ENCODE data around the gene CAMTA1.

Gene CAMTA1

DNA sequence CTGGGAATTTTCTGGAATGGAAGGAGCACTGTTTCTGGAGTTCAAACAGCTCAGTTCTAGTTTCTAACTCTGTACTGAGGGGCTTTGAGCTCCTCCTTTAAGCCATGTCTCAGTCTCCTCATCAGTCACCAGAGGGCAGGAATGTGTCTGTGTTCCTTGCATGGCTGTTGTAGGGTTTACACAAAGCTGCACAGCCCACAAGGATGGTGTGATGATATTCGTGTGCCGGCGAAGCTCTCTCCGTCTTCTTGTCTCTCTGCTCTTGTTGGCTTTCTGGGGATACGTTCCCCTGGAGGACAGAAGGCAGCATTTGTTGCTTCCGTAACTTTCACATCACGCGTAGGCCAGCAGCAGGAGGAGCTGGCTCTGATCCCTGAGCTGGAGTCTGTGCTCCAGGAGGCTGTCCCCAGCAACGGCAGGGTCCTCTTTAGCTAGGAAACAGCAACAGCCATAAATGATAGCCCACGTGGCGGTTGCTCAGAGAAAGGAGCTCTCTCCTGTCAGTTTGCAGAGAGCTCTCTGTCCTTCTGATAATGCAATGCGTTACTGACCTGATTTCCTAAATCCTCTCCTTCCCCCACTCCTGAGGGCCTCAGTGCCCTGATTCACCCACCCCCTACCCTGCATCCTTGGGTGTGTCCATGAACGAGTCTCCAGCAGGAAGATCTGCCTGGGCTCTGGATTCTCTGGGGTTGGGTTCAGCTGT is 796.7 kb downstream of the CAMTA1 start:
- DNase-seq (ENCODE audit: low read depth) = no peak
- TF ChIP-seq CTCF (IDR thresholded peaks at IDR 0.05; ENCODE audit: control insufficient read depth, insufficient read depth, low read depth, low read length, missing control alignments) = no peak
- no peak overlapping the region for H3K4me3 ChIP-seq (ENCODE audit: control insufficient read depth, low read depth, low read length)

DNA sequence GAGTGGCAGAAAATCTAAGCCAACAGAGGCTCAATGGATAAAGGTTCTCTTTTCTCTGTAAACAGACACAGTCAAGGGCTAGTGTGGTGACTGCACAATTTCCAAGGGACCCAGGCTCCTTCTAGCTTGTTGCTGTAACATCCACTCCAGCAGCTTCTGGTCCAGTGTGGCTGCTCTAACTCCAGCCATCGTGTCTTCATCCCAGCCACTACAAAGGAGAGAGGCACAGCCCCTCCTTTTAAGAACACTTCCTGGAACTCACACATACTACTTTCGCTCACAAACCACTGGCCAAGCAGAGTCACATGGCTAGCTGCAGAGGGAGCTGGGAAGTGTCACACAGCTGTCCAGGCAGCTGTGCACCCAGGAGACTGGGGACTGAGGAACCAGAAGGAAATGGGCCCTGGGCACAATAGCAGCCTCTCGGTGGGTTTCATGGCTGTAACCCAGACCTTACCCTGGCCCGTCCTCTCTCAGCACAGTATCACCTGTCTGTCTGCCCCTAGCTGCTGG is 797.3 kb downstream of the CAMTA1 start:
- H3K4me3 ChIP-seq (ENCODE audit: control insufficient read depth, low read depth, low read length) = no peak overlapping the region
- no peak for TF ChIP-seq CTCF (IDR thresholded peaks at IDR 0.05; ENCODE audit: control insufficient read depth, insufficient read depth, low read depth, low read length, missing control alignments)
- DNase-seq (ENCODE audit: low read depth) = no peak

DNA sequence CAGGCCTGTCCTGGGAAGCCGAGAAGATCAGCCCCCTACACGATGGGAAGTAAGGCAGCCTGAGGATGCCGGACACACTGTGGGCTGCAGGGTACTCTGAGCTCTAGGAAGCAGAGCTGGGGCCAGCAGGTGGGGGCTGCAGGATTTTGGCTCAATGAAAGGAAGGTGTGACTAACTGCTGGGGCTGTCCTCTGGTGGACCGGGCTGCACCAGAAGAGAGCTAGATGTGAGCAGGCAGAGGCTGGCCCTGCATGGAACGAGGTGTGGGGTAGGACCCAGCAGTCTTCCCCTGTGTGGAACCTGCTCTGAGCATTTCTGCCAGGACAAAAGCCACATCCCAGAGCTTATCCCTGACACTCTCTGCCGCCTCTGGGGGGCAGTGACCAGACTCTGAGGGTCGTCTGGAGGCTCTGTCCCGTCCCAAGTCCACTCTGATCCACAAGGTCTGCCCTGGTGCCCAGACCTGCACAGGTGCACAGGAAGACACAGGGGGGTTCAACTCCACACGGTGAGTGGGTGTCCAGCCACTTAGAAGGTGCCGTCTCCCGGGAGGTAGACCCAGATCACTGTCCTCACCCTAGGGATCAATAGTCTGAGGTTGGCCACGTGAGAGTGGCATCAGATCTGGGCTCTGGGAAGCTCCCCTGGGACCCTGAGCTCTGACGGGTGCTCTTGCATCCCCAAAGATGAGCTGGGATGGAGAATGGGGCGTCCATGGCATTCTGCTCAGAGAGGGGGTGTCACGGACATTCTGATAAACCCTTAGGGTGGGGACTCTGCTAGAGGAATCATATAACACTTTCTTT is 798.2 kb downstream of the CAMTA1 start:
- no peak overlapping the region for H3K4me3 ChIP-seq (ENCODE audit: control insufficient read depth, low read depth, low read length)
- no peak for DNase-seq (ENCODE audit: low read depth)
- no peak for TF ChIP-seq CTCF (IDR thresholded peaks at IDR 0.05; ENCODE audit: control insufficient read depth, insufficient read depth, low read depth, low read length, missing control alignments)

DNA sequence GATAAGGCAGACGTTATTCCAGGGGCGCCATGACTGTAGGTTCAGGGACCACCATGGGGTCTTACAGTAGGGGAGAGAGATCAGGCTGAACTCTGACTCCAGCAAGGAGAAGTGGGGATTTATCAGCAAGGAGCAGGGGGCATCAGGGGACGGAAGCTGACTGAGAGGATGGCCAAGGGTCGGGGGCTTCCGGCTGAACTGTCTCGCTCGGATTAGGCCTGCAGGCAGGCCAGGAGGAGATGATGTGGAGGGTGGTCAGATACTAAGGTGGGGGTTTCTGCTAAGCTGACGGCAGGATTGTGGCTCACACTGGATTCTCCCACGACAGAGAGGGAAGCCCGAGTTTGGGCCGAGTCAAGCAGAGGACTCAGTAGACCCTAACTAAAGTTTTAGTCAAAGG is 798.9 kb downstream of the CAMTA1 start:
- DNase-seq (ENCODE audit: low read depth) = no peak
- no peak for TF ChIP-seq CTCF (IDR thresholded peaks at IDR 0.05; ENCODE audit: control insufficient read depth, insufficient read depth, low read depth, low read length, missing control alignments)
- H3K4me3 ChIP-seq (ENCODE audit: control insufficient read depth, low read depth, low read length) = no peak overlapping the region

DNA sequence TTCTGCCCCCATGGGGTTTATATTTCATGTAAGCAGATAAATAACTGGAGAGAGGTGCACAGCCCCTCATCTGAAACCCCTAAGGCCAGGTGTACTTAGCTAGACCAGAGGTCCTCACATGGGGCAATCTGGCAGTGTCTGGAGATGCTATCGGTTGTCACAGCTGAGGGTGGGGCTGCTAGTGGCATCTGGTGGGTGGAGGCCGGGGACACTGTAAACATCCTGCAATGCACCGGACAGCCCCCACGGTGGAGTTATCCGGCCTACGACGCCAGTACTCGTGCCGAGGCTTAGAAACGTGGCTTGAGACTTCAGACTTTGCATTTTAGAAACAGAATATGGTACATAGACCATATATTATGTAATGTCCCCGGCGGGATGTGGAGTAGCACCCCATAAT is 799.4 kb downstream of the CAMTA1 start:
- no peak for TF ChIP-seq CTCF (IDR thresholded peaks at IDR 0.05; ENCODE audit: control insufficient read depth, insufficient read depth, low read depth, low read length, missing control alignments)
- no peak overlapping the region for H3K4me3 ChIP-seq (ENCODE audit: control insufficient read depth, low read depth, low read length)
- no peak for DNase-seq (ENCODE audit: low read depth)

GRCh38 chr1:7585216-7585907 is 800.1 kb downstream of the CAMTA1 start:
- no peak overlapping the region for H3K4me3 ChIP-seq (ENCODE audit: control insufficient read depth, low read depth, low read length)
- no peak for TF ChIP-seq CTCF (IDR thresholded peaks at IDR 0.05; ENCODE audit: control insufficient read depth, insufficient read depth, low read depth, low read length, missing control alignments)
- DNase-seq (ENCODE audit: low read depth) = no peak

All from AG09309 (cell line).